HepG2 (cell line): Measurements from ENCODE around the gene ZSWIM8. TPM values are rescaled to one million over a fixed set of nuclear protein-coding genes. Genes with fewer than 3 reads are reported as not detected.

Experiments
- ATAC-seq: fragments of 200-7000 bp; cut with Tn5 transposase; 3 replicates; pipeline ENCODE4 v1.9.1; 2020; ENCODE audit warnings: mild to moderate bottlenecking, moderate library complexity
- BruUV-seq: library from RNA; stranded (reverse); fragments of 400-500 nt; replicated peaks from 2 replicates; lab custom pipeline; 2021; lab: Mats Ljungman, UMichigan
- CTCF ChIA-PET: fragments of 300-600 bp; formaldehyde crosslinking; extraction: SDS; loops from one replicate; lab custom pipeline; 2021; ENCODE audit warnings: low total read pairs, inconsistent platforms, low intra/inter-chr PET ratio; lab: Yijun Ruan, JAX
- POLR2A ChIA-PET: fragments of 350-600 bp; sonication (Branson Sonifier 250); formaldehyde crosslinking; loops from one replicate; lab custom pipeline; 2020; ENCODE audit warnings: antibody characterized with exemption, inconsistent platforms; lab: Yijun Ruan, JAX
- DNase-seq: peaks from one replicate; pipeline ENCODE4 v3.0.0-alpha.2; 2015; ENCODE audit warnings: low spot score
- FAIRE-seq: peaks from 3 replicates; lab custom pipeline; 2011; peaks lifted over from hg19 to GRCh38; lab: Jason Lieb, UNC
- H2AFZ ChIP-seq: one replicate; pipeline ENCODE4 v1.6.1; 2011; ENCODE audit warnings: low read length, inconsistent platforms
- H3K27ac ChIP-seq: fragments of 300-600 bp; 3 replicates; pipeline ENCODE4 v1.8.0; 2011; ENCODE audit warnings: mixed run types, mild to moderate bottlenecking, mixed read lengths, low read length, inconsistent platforms; ENCODE audit not compliant: insufficient read depth; ENCODE audit errors: extremely low read length
- H3K27me3 ChIP-seq, 2 experiments: fragments of 200-600 bp in 1 of 2; 2 replicates in 1 of 2; 3 replicates in 1 of 2; pipeline versions ENCODE4 v1.6.0 to v1.8.0; 2011; ENCODE audit warnings: low read length in 2 of 2, mild to moderate bottlenecking in 2 of 2, moderate library complexity in 2 of 2, inconsistent platforms in 1 of 2; ENCODE audit not compliant: insufficient read depth in 2 of 2, control insufficient read depth in 1 of 2
- H3K36me3 ChIP-seq, 2 experiments: fragments of 200-600 bp in 1 of 2; replicated peaks in 1 of 2; 2 replicates in 1 of 2; 3 replicates in 1 of 2; pipeline versions ENCODE4 v1.5.1 to v1.8.0; 2011; ENCODE audit warnings: low read length in 2 of 2, inconsistent platforms in 1 of 2; ENCODE audit not compliant: insufficient read depth in 2 of 2, control insufficient read depth in 1 of 2
- H3K4me1 ChIP-seq: 2 replicates; pipeline ENCODE4 v1.5.1; 2012; ENCODE audit warnings: low read length, inconsistent platforms; ENCODE audit not compliant: insufficient read depth
- H3K4me2 ChIP-seq: 2 replicates; pipeline ENCODE4 v1.6.0; 2011; ENCODE audit warnings: low read depth, low read length, inconsistent platforms
- H3K4me3 ChIP-seq, 3 experiments: fragments of 200-600 bp in 1 of 3; sonication (generic), shearing (Covaris generic) in 1 of 3; replicated peaks in 1 of 3; 2 replicates each; pipeline ENCODE4 v1.5.1; 2011 to 2016; ENCODE audit warnings: low read length in 3 of 3, inconsistent platforms in 2 of 3, low read depth in 2 of 3, mild to moderate bottlenecking in 2 of 3, control low read depth in 1 of 3, mixed read lengths in 1 of 3; ENCODE audit not compliant: insufficient read depth in 1 of 3
- H3K79me2 ChIP-seq: one replicate; pipeline ENCODE4 v1.6.1; 2011; ENCODE audit warnings: low read length, inconsistent platforms; ENCODE audit not compliant: insufficient read depth
- H3K9ac ChIP-seq: 2 replicates; pipeline ENCODE4 v1.6.0; 2011; ENCODE audit warnings: mild to moderate bottlenecking, low read depth, low read length, inconsistent platforms; ENCODE audit not compliant: insufficient read depth
- H3K9me3 ChIP-seq: 2 replicates; pipeline ENCODE4 v1.5.1; 2012; ENCODE audit warnings: mild to moderate bottlenecking, low read length
- H4K20me1 ChIP-seq: 2 replicates; pipeline ENCODE4 v1.6.0; 2011; ENCODE audit warnings: inconsistent platforms, mild to moderate bottlenecking, low read length, moderate library complexity; ENCODE audit not compliant: insufficient read depth
- FOXK1 ChIP-seq: sonication (generic); formaldehyde crosslinking; IDR thresholded peaks from 2 replicates; pipeline ENCODE4 v1.4.0; 2020; ENCODE audit warnings: low read depth, missing genetic modification reagents, borderline replicate concordance
- SIX4 ChIP-seq: sonication (generic); formaldehyde crosslinking; IDR thresholded peaks from 2 replicates; pipeline ENCODE4 v1.4.0; 2020; ENCODE audit warnings: missing genetic modification reagents
- ZNF878 ChIP-seq: sonication (generic); formaldehyde crosslinking; IDR thresholded peaks from 2 replicates; pipeline ENCODE4 v1.8.1; 2023; ENCODE audit warnings: mild to moderate bottlenecking, missing genetic modification reagents, moderate library complexity
- WGBS: methylation state at CpG from one replicate; pipeline ENCODE4 v1.1.6; 2017; ENCODE audit warnings: low lambda C conversion rate; 5-methylcytosine and 5-hydroxymethylcytosine counted together
- in situ Hi-C: cut with HindIII; loops from 2 replicates; pipeline ENCODE4 v1.10.0; 2017; ENCODE audit warnings: low pct_unique_long_range_greater_than_20kb; ENCODE audit not compliant: extremely low pct_ligation_motif_present
- intact Hi-C: fragments of 100-400 bp; cut with micrococcal nuclease; formaldehyde crosslinking; loops from one replicate; pipeline ENCODE4 v1.10.0; 2022; ENCODE audit not compliant: unreplicated experiment
- polyA plus RNA-seq, 8 experiments: library from polyadenylated mRNA; depleted of rRNA in 3 of 8; stranded (reverse) in 7 of 8; unstranded in 1 of 8; fragments of >200 nt; fragmentation: Illumina TruSeq in 4 of 8; extraction: Trizol in 4 of 8; gene quantifications; 2 replicates each; pipeline versions ENCODE4 v1.2.1 to v1.2.3, GENCODE V29; 2011 to 2016; ENCODE audit warnings: low read depth in 4 of 8, missing spikeins in 1 of 8, mixed read lengths in 1 of 8; ENCODE audit not compliant: insufficient read depth in 1 of 8
- total RNA-seq, 5 experiments: library from RNA; depleted of rRNA; stranded (reverse); fragments of >200 nt; fragmentation: Illumina TruSeq; extraction: Trizol; gene quantifications; 2 replicates each; pipeline ENCODE4 v1.2.3, GENCODE V29; 2016; ENCODE audit warnings: low read depth in 1 of 5
- TF ChIP-seq, protein P1 (sequence below): sonication (generic); formaldehyde crosslinking; IDR thresholded peaks from 2 replicates; pipeline ENCODE4 v1.8.1; 2023; ENCODE audit warnings: mild to moderate bottlenecking, moderate library complexity, missing genetic modification reagents
- TF ChIP-seq, protein P2 (sequence below): fragments of 450-650 bp; IDR thresholded peaks from 2 replicates; pipeline ENCODE4 v1.6.1; 2017
- TF ChIP-seq, protein P3 (sequence below): sonication (generic); formaldehyde crosslinking; conservative IDR thresholded peaks from 2 replicates; pipeline ENCODE4 v1.4.0; 2020; ENCODE audit warnings: missing genetic modification reagents
- TF ChIP-seq, protein P4 (sequence below), 2 experiments: sonication (generic) in 1 of 2; formaldehyde crosslinking in 1 of 2; IDR thresholded peaks; 2 replicates each; pipeline versions ENCODE4 v1.4.0 to v1.6.1; 2018 to 2020; ENCODE audit warnings: missing genetic modification reagents in 2 of 2, borderline replicate concordance in 1 of 2, low read depth in 1 of 2, mild to moderate bottlenecking in 1 of 2, missing biosample characterization in 1 of 2

Gene ZSWIM8
- total and polyA plus RNA-seq, 2 of the 13 experiments (the other 11 are each of a cell fraction or from before 2014, with no cell fraction given), result 39.9 to 98.2 TPM

DNA sequence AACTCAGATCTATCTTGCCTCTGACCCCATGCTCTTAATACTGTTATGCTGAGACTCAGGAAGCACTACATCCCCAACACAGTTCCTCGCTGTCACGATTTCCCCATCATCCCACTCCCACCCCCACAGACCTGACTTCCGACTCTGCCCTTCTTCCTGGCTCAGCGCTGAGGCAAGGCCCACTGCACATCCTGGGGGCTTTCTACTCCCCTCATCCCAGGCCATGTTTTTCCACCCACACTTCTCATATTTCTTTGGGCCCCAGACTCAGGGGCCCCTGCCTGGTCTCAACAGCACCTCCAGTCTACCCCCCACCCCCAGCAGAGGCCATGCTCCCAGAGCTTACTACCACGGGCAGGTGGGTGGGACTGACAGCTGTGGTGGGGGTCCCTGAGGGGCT, 33.7 kb downstream of the ZSWIM8 start:
- in situ Hi-C loops (no loop called here), intact Hi-C loops (no loop called here)
- ATAC-seq (no peak), DNase-seq (no peak), FAIRE-seq (no peak)
- H3K79me2 ChIP-seq, result no peaks in the 10 kb centered on the region
- H3K27me3 ChIP-seq, result no peaks in the 10 kb centered on the region
- H3K4me2 ChIP-seq, result no peak overlapping the region
- H3K4me1 ChIP-seq, result no peaks in the 10 kb centered on the region
- H3K36me3 ChIP-seq, result peaks cover 4 to 43% of the 10 kb centered on the region in 2 experiments
- POLR2A ChIA-PET, result interaction anchor here (1.6 kb wide), 2 partner anchors 21 to 55 kb away, joined by 3 to 8 read pairs; partner anchors contain the start of gene CAMK2G
- no peak overlapping the region for H3K9ac ChIP-seq
- H3K9me3 ChIP-seq, result no peaks in the 10 kb centered on the region
- H4K20me1 ChIP-seq, result no peaks in the 10 kb centered on the region
- no peak overlapping the region for H3K27ac ChIP-seq
- no TSS peak for BruUV-seq
- CTCF ChIA-PET, result no interaction called here
- no peak overlapping the region for H3K4me3 ChIP-seq
- H2AFZ ChIP-seq, result no peak overlapping the region
- TF ChIP-seq FOXK1 (CRISPR knock-in tag) (no peak), SIX4 (no peak), ZNF878 (no peak)
- TF ChIP-seq, protein P1, sequence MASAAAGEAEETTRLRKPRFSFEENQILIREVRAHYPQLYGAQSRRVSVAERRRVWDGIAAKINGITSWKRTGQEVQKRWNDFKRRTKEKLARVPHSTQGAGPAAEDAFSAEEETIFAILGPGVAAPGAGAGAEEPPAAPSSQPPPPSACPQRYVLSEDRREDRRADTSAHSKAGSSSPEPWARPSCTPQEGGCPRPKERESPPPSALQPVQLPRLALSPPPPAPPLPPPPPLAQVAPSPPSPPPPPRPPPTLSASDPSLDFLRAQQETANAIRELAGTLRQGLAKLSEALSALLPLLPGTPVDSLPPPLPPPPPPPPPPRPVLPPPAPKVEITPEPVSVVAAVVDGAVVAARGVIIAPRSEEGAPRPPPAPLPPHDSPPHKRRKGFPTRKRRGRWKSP, result no peak
- TF ChIP-seq, protein P2, sequence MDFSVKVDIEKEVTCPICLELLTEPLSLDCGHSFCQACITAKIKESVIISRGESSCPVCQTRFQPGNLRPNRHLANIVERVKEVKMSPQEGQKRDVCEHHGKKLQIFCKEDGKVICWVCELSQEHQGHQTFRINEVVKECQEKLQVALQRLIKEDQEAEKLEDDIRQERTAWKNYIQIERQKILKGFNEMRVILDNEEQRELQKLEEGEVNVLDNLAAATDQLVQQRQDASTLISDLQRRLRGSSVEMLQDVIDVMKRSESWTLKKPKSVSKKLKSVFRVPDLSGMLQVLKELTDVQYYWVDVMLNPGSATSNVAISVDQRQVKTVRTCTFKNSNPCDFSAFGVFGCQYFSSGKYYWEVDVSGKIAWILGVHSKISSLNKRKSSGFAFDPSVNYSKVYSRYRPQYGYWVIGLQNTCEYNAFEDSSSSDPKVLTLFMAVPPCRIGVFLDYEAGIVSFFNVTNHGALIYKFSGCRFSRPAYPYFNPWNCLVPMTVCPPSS, result no peak
- TF ChIP-seq, protein P3, sequence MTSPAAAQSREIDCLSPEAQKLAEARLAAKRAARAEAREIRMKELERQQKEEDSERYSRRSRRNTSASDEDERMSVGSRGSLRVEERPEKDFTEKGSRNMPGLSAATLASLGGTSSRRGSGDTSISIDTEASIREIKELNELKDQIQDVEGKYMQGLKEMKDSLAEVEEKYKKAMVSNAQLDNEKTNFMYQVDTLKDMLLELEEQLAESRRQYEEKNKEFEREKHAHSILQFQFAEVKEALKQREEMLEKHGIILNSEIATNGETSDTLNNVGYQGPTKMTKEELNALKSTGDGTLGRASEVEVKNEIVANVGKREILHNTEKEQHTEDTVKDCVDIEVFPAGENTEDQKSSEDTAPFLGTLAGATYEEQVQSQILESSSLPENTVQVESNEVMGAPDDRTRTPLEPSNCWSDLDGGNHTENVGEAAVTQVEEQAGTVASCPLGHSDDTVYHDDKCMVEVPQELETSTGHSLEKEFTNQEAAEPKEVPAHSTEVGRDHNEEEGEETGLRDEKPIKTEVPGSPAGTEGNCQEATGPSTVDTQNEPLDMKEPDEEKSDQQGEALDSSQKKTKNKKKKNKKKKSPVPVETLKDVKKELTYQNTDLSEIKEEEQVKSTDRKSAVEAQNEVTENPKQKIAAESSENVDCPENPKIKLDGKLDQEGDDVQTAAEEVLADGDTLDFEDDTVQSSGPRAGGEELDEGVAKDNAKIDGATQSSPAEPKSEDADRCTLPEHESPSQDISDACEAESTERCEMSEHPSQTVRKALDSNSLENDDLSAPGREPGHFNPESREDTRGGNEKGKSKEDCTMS (CRISPR knock-in tag), result no peak
- TF ChIP-seq, protein P4, sequence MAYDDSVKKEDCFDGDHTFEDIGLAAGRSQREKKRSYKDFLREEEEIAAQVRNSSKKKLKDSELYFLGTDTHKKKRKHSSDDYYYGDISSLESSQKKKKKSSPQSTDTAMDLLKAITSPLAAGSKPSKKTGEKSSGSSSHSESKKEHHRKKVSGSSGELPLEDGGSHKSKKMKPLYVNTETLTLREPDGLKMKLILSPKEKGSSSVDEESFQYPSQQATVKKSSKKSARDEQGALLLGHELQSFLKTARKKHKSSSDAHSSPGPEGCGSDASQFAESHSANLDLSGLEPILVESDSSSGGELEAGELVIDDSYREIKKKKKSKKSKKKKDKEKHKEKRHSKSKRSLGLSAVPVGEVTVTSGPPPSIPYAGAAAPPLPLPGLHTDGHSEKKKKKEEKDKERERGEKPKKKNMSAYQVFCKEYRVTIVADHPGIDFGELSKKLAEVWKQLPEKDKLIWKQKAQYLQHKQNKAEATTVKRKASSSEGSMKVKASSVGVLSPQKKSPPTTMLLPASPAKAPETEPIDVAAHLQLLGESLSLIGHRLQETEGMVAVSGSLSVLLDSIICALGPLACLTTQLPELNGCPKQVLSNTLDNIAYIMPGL (CRISPR knock-in tag; IDR thresholded peaks at IDR 0.05; ENCODE audit: borderline replicate concordance in 1 of 2, low read depth in 1 of 2), result no peak
- 96% methylated on average over 5 of the region's 5 CpGs for WGBS
